HUES6 (cell line): ENCODE data around the gene COX10.

Experiments used
- H3K27ac ChIP-seq: 2 replicates; pipeline ENCODE4 v1.7.0; 2013; ENCODE audit warnings: low read depth, mild to moderate bottlenecking, low read length, inconsistent platforms
- H3K27me3 ChIP-seq: 2 replicates; pipeline ENCODE4 v1.6.1; 2013; ENCODE audit warnings: low read length; ENCODE audit not compliant: control insufficient read depth, insufficient read depth
- H3K36me3 ChIP-seq: 2 replicates; pipeline ENCODE4 v1.6.1; 2013; ENCODE audit warnings: low read length; ENCODE audit not compliant: control insufficient read depth, insufficient read depth
- H3K4me1 ChIP-seq: 2 replicates; pipeline ENCODE4 v1.6.1; 2013; ENCODE audit warnings: low read length; ENCODE audit not compliant: control insufficient read depth, insufficient read depth
- H3K4me3 ChIP-seq: 2 replicates; pipeline ENCODE4 v1.5.1; 2013; ENCODE audit warnings: low read depth, low read length
- H3K9ac ChIP-seq: one replicate; pipeline ENCODE4 v1.6.1; 2013; ENCODE audit warnings: mild to moderate bottlenecking, low read length
- H3K9me3 ChIP-seq: 2 replicates; pipeline ENCODE4 v1.6.1; 2013; ENCODE audit warnings: low read depth, low read length; ENCODE audit not compliant: control insufficient read depth, insufficient read depth

COX10 gene

DNA sequence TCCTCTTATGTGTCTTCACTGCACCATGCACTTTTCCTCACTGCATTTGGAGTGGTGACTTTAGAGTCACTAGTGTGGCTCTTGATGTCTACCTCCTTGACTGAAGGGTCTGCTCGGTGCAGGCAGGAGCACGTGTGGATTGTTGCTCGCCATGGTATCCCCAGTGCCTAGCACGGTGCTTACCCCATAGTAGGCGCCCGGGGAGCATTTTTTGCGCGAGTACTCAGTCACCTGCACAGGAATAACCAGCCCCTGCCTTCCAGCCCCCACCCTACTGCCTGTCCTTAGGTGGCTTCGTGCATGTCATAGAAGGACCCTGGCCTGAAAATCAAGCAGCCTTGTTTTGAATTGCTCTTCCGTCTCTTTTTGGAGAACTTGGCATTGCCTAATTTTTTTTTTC lies 136.1 kb downstream of the COX10 start:
- H3K4me3 ChIP-seq: no peak overlapping the region
- no peaks in the 10 kb centered on the region for H3K9me3 ChIP-seq
- H3K27ac ChIP-seq: no peak overlapping the region
- H3K27me3 ChIP-seq: no peaks in the 10 kb centered on the region
- no peaks in the 10 kb centered on the region for H3K4me1 ChIP-seq
- peaks cover 10% of the 10 kb centered on the region for H3K36me3 ChIP-seq
- no peak overlapping the region for H3K9ac ChIP-seq

DNA sequence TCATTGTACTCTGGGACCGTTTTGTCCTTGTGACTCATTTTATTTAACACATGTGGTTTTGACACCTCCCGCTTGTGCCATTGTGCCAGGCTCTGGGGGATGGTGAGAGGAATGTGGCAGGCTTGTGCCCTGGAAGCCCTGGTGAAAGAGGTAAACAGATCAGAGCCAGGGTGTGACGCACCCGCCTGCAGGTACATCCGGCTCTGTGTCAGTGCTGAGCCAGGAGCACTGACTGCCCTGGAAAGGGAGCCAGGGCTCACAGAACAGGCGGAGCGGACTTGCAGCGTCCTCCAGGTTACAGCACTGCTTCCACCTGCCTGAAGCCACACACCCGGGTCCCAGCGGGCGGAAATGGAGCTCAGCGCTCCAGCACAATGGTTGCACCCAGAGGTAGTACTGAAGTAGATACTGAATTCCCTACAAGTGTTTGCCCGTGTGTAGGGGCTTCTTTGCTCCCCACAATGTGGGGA lies 136.7 kb downstream of the COX10 start:
- Histone ChIP-seq H3K9ac (no peak overlapping the region), H3K4me3 (no peak overlapping the region), H3K4me1 (no peaks in the 10 kb centered on the region), H3K36me3 (peaks cover 16% of the 10 kb centered on the region), H3K27me3 (no peaks in the 10 kb centered on the region), H3K27ac (no peak overlapping the region), H3K9me3 (peaks cover under 1% of the 10 kb centered on the region)

DNA sequence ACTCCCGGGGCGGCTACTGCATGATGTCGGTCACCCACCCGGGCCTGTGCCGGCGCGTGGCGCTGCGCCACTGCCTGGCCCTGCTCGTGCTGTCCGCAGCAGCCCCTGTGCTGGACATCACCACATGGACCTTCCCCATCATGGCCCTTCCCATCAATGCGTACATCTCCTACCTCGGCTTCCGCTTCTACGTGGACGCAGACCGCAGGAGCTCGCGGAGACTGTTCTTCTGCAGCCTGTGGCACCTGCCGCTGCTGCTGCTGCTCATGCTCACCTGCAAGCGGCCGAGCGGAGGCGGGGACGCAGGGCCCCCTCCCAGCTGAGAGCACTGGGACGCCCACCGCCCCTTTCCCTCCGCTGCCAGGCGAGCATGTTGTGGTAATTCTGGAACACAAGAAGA lies 137.6 kb downstream of the COX10 start:
- H3K27me3 ChIP-seq: no peaks in the 10 kb centered on the region
- H3K27ac ChIP-seq: no peak overlapping the region
- peaks cover 25% of the 10 kb centered on the region for H3K36me3 ChIP-seq
- no peak overlapping the region for H3K4me3 ChIP-seq
- H3K9ac ChIP-seq: no peak overlapping the region
- no peaks in the 10 kb centered on the region for H3K4me1 ChIP-seq
- peaks cover 10% of the 10 kb centered on the region for H3K9me3 ChIP-seq

DNA sequence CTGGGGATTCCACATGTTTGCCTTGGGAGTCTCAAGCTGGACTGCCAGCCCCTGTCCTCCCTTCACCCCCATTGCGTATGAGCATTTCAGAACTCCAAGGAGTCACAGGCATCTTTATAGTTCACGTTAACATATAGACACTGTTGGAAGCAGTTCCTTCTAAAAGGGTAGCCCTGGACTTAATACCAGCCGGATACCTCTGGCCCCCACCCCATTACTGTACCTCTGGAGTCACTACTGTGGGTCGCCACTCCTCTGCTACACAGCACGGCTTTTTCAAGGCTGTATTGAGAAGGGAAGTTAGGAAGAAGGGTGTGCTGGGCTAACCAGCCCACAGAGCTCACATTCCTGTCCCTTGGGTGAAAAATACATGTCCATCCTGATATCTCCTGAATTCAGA lies 138.5 kb downstream of the COX10 start:
- Histone ChIP-seq H3K9me3 (peaks cover 13% of the 10 kb centered on the region), H3K27me3 (no peaks in the 10 kb centered on the region), H3K36me3 (peaks cover 27% of the 10 kb centered on the region), H3K4me3 (no peak overlapping the region), H3K9ac (no peak overlapping the region), H3K27ac (no peak overlapping the region), H3K4me1 (no peaks in the 10 kb centered on the region)

DNA sequence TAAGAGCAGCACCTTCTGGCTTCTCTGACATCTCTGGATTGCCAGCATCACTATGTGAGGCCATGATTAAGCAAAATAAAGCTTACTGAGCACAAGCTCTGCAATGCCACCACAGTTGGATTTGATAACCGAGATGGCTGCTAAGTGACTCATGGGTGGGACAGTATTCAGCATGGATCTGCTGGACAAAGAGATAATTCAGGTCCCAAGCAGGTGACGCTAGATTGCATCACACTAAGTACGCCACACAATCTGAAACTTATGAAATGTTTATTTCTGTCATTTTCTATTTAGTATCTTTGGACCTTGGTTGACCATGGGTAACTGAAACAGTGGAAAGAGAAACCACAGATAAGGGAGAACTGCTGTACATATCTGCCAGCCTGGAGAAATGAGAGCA lies 139.9 kb downstream of the COX10 start:
- H3K9ac ChIP-seq: no peak overlapping the region
- H3K36me3 ChIP-seq: peaks cover 27% of the 10 kb centered on the region
- no peak overlapping the region for H3K27ac ChIP-seq
- H3K27me3 ChIP-seq: no peaks in the 10 kb centered on the region
- H3K4me1 ChIP-seq: no peaks in the 10 kb centered on the region
- peaks cover 13% of the 10 kb centered on the region for H3K9me3 ChIP-seq
- no peak overlapping the region for H3K4me3 ChIP-seq

DNA sequence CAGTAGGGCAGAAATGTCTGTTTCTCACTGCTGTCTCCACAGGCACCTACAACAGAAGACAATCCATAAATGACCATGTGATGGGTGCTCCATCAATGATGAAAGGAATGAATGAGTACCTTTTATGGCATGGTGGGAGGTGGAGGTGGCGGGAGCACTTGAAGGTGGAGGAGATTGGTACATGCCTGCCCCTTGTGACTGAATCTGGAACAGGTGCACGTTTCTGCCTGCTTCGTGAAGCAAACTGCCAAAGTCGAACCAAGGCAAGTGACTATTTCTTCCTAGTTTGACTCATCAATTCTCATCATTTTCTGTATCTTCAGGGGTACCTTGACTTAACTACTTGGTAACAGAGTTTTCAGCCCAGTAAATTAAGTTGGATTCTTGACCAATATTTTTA lies 141.9 kb downstream of the COX10 start:
- Histone ChIP-seq H3K27me3 (no peaks in the 10 kb centered on the region), H3K4me3 (no peak overlapping the region), H3K9ac (no peak overlapping the region), H3K27ac (no peak overlapping the region), H3K36me3 (peaks cover 27% of the 10 kb centered on the region), H3K4me1 (no peaks in the 10 kb centered on the region), H3K9me3 (peaks cover 13% of the 10 kb centered on the region)

DNA sequence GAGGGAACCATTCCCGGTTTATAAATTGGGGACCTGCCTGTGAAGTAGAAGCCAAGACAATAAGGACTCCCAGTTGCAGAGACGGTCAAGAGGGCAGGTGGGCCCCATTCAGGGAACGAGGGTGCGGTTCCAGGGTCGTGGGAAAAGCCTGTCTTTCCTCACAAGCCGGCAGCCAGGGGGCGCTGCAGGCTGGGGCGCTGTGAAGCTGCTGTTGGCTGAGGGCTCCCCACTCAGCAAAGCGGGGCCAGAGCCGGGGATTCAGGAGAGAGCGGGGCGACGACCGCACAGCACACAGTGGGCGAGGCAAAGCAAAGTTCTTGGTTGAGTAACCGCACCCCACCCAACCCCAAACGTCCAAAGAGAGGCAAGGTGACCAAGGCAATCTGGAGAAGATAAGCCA lies 142.5 kb downstream of the COX10 start:
- no peak overlapping the region for H3K27ac ChIP-seq
- H3K36me3 ChIP-seq: peaks cover 27% of the 10 kb centered on the region
- H3K4me1 ChIP-seq: no peaks in the 10 kb centered on the region
- no peaks in the 10 kb centered on the region for H3K27me3 ChIP-seq
- H3K9ac ChIP-seq: no peak overlapping the region
- H3K9me3 ChIP-seq: peaks cover 13% of the 10 kb centered on the region
- no peak overlapping the region for H3K4me3 ChIP-seq

DNA sequence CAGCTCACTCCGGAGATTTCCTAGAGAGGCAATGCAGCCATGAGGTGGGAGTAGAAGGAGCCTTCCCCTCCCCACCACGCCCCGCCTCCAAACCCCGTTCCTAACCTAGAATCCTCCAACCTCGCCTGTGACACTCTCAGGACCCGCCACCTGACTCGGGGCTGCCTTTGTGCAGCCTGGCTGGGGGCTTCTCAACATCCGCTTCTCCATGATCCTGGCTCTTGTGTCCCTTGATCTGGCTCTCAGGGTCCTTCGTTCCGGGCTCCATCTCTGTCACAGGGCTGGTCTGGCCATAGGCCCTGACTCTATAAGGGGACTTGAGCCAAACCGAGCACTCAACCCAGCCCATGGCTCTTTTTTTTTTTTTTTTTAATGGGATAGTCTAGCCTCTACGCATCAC lies 143.1 kb downstream of the COX10 start:
- no peak overlapping the region for H3K27ac ChIP-seq
- no peak overlapping the region for H3K9ac ChIP-seq
- peaks cover 26% of the 10 kb centered on the region for H3K36me3 ChIP-seq
- no peaks in the 10 kb centered on the region for H3K27me3 ChIP-seq
- H3K9me3 ChIP-seq: peaks cover 13% of the 10 kb centered on the region
- H3K4me1 ChIP-seq: no peaks in the 10 kb centered on the region
- H3K4me3 ChIP-seq: no peak overlapping the region

DNA sequence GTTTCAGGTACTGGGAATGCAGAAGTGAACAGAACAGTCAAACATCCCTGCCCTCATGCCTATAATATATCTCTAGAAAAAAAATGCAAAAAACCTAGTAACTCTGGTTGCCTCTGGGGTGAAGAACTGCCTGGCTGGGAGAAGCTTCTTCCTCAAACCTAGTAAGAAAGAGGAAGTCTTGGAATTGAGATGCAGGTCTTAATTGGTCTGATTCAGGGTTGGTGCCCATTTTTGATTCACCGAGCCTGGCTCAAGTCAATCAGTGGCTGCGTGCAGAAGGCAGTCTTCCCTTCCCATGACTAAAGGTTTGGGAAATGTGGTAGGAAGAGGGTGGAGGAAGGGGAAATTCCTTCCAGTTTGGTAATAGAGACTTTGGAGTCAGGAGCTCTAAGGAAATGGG lies 145.0 kb downstream of the COX10 start:
- H3K4me1 ChIP-seq: no peaks in the 10 kb centered on the region
- H3K27me3 ChIP-seq: no peaks in the 10 kb centered on the region
- no peak overlapping the region for H3K4me3 ChIP-seq
- H3K36me3 ChIP-seq: peaks cover 23% of the 10 kb centered on the region
- peaks cover 13% of the 10 kb centered on the region for H3K9me3 ChIP-seq
- no peak overlapping the region for H3K27ac ChIP-seq
- no peak overlapping the region for H3K9ac ChIP-seq

DNA sequence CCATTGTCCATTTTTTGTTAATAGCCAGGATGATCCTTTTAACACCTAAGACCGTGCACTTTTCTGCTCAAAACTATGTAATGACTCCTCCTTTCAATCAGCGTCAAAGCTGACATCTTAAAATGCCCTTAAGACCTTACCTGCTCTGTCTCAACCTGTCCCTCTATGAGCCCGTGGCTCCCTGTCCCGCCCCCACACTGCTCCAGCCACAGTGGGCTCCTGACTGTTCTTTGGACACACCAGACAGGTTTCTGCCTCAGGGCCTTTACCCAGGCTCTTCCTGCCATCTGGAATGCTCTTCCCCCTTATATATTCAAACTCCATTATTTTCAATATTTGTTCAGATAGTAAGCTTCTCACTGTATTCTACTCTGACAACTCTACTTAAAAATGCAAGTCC lies 153.3 kb downstream of the COX10 start:
- no peak overlapping the region for H3K27ac ChIP-seq
- no peaks in the 10 kb centered on the region for H3K36me3 ChIP-seq
- no peak overlapping the region for H3K4me3 ChIP-seq
- H3K4me1 ChIP-seq: no peaks in the 10 kb centered on the region
- H3K9ac ChIP-seq: no peak overlapping the region
- H3K27me3 ChIP-seq: no peaks in the 10 kb centered on the region
- no peaks in the 10 kb centered on the region for H3K9me3 ChIP-seq

DNA sequence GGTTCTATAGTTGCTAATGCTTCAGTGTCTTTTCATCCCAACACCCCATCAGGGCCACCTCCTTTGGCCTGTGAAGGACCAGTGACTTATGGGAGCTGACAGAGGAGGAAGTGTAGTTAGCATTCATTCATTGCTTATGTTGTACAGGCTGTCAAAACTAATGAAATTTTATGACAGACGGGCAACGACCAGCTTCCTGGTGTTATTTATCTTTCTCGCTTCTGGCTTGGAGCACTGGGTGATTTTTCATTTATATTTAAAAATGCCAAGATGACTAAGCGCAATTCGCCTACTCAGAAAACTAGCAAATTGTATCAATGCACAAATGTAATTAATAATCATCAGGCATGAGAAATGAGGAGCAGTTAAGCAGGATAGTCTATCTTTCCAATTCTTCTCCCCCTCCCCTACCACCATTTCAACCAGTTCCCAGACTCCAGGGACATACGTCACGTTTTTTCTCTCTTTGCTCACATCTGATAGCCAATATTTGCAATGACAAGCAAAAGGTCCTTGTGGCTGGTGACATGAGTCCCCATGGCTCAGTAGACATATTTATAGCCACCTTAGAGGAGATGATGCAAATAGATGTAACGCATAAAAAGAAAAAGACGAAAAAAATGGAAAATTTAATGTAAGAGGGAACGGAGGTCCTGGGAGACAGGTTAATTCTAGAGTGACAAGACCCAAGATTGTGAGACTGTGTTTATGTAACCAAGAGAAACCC lies 156.1 kb downstream of the COX10 start:
- Histone ChIP-seq H3K4me3 (no peak overlapping the region), H3K36me3 (no peaks in the 10 kb centered on the region), H3K27ac (no peak overlapping the region)

More for the DNA sequence above, 156.1 kb downstream of the COX10 start:
- Histone ChIP-seq H3K27me3 (no peaks in the 10 kb centered on the region), H3K4me1 (no peaks in the 10 kb centered on the region), H3K9me3 (no peaks in the 10 kb centered on the region), H3K9ac (no peak overlapping the region)
